ENCODE results near the gene SF1.

Gene SF1

GRCh38 chr11:64787526-64788320 lies 9.4 kb upstream of the SF1 start:
- TF ChIP-seq MYC (IDR thresholded peaks at IDR 0.05; ENCODE audit: low read depth, low read length) (no peak), CTCF (IDR thresholded peaks at IDR 0.05; ENCODE audit: low read depth, low read length) (peak; percentile 91)
- H3K4me3 ChIP-seq (ENCODE audit: low read depth, low read length) = no peak overlapping the region
- DNase-seq (ENCODE audit: low read depth) = peak; percentile 76

- H3K4me3 ChIP-seq (ENCODE audit: low read depth, low read length) = no peak overlapping the region
- no peak for DNase-seq (ENCODE audit: low read depth)
- TF ChIP-seq POLR2A (IDR thresholded peaks at IDR 0.05; ENCODE audit: extremely low read depth, insufficient read length) (no peak), CTCF (IDR thresholded peaks at IDR 0.05; ENCODE audit: low read depth, low read length) (no peak), MAX (IDR thresholded peaks at IDR 0.05; ENCODE audit: low read depth, low read length) (no peak), MYC (IDR thresholded peaks at IDR 0.05; ENCODE audit: low read depth, low read length) (no peak)
Measured at GRCh38 chr11:64786308-64786707, 8.0 kb upstream of the SF1 start.

- TF ChIP-seq CTCF (IDR thresholded peaks at IDR 0.05; ENCODE audit: low read depth, low read length) (no peak), POLR2A (IDR thresholded peaks at IDR 0.05; ENCODE audit: extremely low read depth, insufficient read length) (no peak), MYC (IDR thresholded peaks at IDR 0.05; ENCODE audit: low read depth, low read length) (no peak), MAX (IDR thresholded peaks at IDR 0.05; ENCODE audit: low read depth, low read length) (no peak)
Measured at GRCh38 chr11:64784813-64785581, 6.7 kb upstream of the SF1 start.

GRCh38 chr11:64778223-64778472 lies 194 bp downstream of the SF1 start:
- no peak for DNase-seq (ENCODE audit: low read depth)
- H3K4me3 ChIP-seq (ENCODE audit: low read depth, low read length) = peak overlapping the region; percentile 60
- TF ChIP-seq CTCF (IDR thresholded peaks at IDR 0.05; ENCODE audit: low read depth, low read length) (no peak), MAX (IDR thresholded peaks at IDR 0.05; ENCODE audit: low read depth, low read length) (no peak), MYC (IDR thresholded peaks at IDR 0.05; ENCODE audit: low read depth, low read length) (no peak), POLR2A (IDR thresholded peaks at IDR 0.05; ENCODE audit: extremely low read depth, insufficient read length) (no peak)

More at GRCh38 chr11:64784813-64785581, 6.7 kb upstream of the SF1 start:
- DNase-seq (ENCODE audit: low read depth) = no peak
- H3K4me3 ChIP-seq (ENCODE audit: low read depth, low read length) = no peak overlapping the region

GRCh38 chr11:64777449-64778222 lies 706 bp downstream of the SF1 start:
- peak; percentile 86 for DNase-seq (ENCODE audit: low read depth)
- no peak for TF ChIP-seq CTCF (IDR thresholded peaks at IDR 0.05; ENCODE audit: low read depth, low read length)
- TF ChIP-seq MYC (IDR thresholded peaks at IDR 0.05; ENCODE audit: low read depth, low read length) = peak; percentile 39; the same call in 1 of the 2 replicates
- H3K4me3 ChIP-seq (ENCODE audit: low read depth, low read length) = peak overlapping the region; percentile 91
